ENCODE results near the gene DPP7. TPM values are rescaled to one million over a fixed set of nuclear protein-coding genes. Genes with fewer than 3 reads are reported as not detected.

The DPP7 gene
- total RNA-seq, 2 donors from 2014 or later = 20.1 to 30.6 TPM

DNA sequence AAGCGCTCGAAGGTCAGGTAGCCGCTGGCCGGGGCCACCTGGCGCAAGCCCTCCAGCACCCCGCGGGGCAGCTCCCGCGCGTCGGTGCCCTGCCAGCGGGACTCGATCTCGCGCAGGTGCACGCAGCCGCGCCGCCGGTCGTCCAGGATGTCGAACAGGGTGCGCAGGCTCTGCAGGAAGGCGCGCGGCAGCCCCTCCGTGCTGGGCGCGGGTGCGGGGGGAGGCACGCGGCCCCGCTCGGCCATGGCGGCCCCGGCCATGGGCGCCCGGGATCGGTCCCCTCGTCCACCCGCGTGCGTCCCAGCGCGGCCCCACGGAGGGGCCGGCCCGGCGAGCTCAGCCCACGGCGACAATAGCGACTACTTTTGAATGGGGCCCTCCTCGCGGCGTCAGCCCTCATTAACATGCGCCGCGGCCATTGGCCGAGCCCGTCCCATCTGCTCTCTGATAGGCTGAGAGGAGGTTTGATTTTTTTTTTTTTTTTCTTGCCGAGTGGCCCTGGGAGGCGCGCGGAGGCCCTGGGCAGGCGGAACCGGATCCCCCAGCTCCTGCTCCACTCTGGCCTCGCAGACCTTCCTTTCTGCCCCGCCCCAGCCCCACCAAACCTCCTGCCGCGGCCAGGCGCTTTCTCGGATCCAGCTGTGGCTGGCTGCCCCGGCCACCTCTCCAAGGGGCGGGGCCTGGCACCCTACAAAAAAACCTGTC, 44.2 kb downstream of the DPP7 start, which contains the start of gene SAPCD2:
Gene SAPCD2, minus strand, starts transcription at position 357 of the 705 bp plus-strand sequence. Its CDS starts 97 bp downstream, at position 260.
- H3K9me3 Mint-ChIP-seq = no peaks in the 10 kb centered on the region
- peaks cover 3% of the 10 kb centered on the region for H3K4me1 ChIP-seq (ENCODE audit: control insufficient read depth, insufficient read depth, low read length)
- WGBS, 2 experiments (ENCODE audit: insufficient coverage in 1 of 2, insufficient read length in 1 of 2) = 0% methylated on average over 6 to 74 of the region's 74 CpGs
- H3K9ac ChIP-seq (ENCODE audit: extremely low read depth, low read length, poor library complexity, severe bottlenecking) = peak within 1 kb of the TSS; percentile 3
- H3K36me3 Mint-ChIP-seq (ENCODE audit: low read depth) = peaks cover 2% of the 10 kb centered on the region
- peak within 1 kb of the TSS; percentile 54 for H3K4me3 Mint-ChIP-seq
- peaks cover 11% of the 10 kb centered on the region for H3K27me3 Mint-ChIP-seq (ENCODE audit: insufficient read depth)
- DNase-seq = peak; percentile 95
- H3K4me3 ChIP-seq (ENCODE audit: low read length) = peak within 1 kb of the TSS; percentile 76
- no peaks in the 10 kb centered on the region for H3K36me3 ChIP-seq (ENCODE audit: control insufficient read depth, insufficient read depth, low read length)
- H3K27ac ChIP-seq (ENCODE audit: low read depth, low read length) = peak within 1 kb of the TSS; percentile 66
- H3K4me1 Mint-ChIP-seq = peaks cover 15% of the 10 kb centered on the region
- H3K27ac Mint-ChIP-seq = no peak within 1 kb of the TSS
- no peaks in the 10 kb centered on the region for H3K9me3 ChIP-seq (ENCODE audit: control insufficient read depth, low read length)
- TF ChIP-seq, protein P1, sequence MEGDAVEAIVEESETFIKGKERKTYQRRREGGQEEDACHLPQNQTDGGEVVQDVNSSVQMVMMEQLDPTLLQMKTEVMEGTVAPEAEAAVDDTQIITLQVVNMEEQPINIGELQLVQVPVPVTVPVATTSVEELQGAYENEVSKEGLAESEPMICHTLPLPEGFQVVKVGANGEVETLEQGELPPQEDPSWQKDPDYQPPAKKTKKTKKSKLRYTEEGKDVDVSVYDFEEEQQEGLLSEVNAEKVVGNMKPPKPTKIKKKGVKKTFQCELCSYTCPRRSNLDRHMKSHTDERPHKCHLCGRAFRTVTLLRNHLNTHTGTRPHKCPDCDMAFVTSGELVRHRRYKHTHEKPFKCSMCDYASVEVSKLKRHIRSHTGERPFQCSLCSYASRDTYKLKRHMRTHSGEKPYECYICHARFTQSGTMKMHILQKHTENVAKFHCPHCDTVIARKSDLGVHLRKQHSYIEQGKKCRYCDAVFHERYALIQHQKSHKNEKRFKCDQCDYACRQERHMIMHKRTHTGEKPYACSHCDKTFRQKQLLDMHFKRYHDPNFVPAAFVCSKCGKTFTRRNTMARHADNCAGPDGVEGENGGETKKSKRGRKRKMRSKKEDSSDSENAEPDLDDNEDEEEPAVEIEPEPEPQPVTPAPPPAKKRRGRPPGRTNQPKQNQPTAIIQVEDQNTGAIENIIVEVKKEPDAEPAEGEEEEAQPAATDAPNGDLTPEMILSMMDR (conservative IDR thresholded peaks at IDR 0.05) = no peak
- no peaks in the 10 kb centered on the region for H3K27me3 ChIP-seq (ENCODE audit: control insufficient read depth, insufficient read depth, low read length, poor library complexity, severe bottlenecking)

DNA sequence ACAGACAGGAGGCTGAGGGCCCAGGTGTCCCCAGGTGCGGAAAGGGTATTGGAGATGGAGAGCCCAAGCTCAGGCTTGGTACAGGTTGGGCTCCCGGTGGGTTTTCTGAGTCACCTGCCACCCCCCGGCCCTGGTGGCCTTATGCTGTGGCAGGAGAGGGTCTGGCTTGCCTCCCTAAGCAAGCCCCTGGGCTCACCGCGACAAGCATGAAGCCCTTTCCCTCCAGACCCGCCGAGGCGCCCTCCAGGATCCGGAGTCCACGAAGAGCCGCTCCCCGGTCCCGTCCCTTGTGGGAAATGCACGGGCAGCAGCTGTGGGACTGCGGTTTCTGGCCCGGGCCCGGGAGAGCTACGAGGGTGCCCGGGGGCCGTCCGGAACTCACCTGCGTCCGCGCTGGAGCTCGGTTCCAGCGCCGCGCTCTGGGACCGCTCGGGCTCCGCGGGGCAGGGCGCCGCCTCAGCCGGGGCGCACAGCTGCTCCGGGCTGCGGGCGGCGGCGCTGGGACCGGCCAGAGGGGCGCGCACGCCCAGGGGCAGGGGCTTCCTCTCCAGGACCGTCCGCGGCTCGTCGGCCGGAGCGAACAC, 44.9 kb downstream of the DPP7 start:
- H3K4me3 Mint-ChIP-seq = peak overlapping the region; percentile 54
- H3K27me3 Mint-ChIP-seq (ENCODE audit: insufficient read depth) = peaks cover 10% of the 10 kb centered on the region
- peaks cover 15% of the 10 kb centered on the region for H3K4me1 Mint-ChIP-seq
- Histone ChIP-seq H3K9ac (ENCODE audit: extremely low read depth, low read length, poor library complexity, severe bottlenecking) (no peak overlapping the region), H3K27me3 (ENCODE audit: control insufficient read depth, insufficient read depth, low read length, poor library complexity, severe bottlenecking) (no peaks in the 10 kb centered on the region), H3K27ac (ENCODE audit: low read depth, low read length) (no peak overlapping the region), H3K4me1 (ENCODE audit: control insufficient read depth, insufficient read depth, low read length) (peaks cover 3% of the 10 kb centered on the region), H3K36me3 (ENCODE audit: control insufficient read depth, insufficient read depth, low read length) (no peaks in the 10 kb centered on the region), H3K9me3 (ENCODE audit: control insufficient read depth, low read length) (no peaks in the 10 kb centered on the region), H3K4me3 (ENCODE audit: low read length) (peak overlapping the region; percentile 76)
- peaks cover 2% of the 10 kb centered on the region for H3K36me3 Mint-ChIP-seq (ENCODE audit: low read depth)
- H3K27ac Mint-ChIP-seq = no peak overlapping the region
- H3K9me3 Mint-ChIP-seq = no peaks in the 10 kb centered on the region
- TF ChIP-seq, protein P1 (conservative IDR thresholded peaks at IDR 0.05) = no peak
- 5 to 6% methylated on average over 11 to 52 of the region's 52 CpGs for WGBS, 2 experiments (ENCODE audit: insufficient coverage in 1 of 2, insufficient read length in 1 of 2)
- DNase-seq = no peak

DNA sequence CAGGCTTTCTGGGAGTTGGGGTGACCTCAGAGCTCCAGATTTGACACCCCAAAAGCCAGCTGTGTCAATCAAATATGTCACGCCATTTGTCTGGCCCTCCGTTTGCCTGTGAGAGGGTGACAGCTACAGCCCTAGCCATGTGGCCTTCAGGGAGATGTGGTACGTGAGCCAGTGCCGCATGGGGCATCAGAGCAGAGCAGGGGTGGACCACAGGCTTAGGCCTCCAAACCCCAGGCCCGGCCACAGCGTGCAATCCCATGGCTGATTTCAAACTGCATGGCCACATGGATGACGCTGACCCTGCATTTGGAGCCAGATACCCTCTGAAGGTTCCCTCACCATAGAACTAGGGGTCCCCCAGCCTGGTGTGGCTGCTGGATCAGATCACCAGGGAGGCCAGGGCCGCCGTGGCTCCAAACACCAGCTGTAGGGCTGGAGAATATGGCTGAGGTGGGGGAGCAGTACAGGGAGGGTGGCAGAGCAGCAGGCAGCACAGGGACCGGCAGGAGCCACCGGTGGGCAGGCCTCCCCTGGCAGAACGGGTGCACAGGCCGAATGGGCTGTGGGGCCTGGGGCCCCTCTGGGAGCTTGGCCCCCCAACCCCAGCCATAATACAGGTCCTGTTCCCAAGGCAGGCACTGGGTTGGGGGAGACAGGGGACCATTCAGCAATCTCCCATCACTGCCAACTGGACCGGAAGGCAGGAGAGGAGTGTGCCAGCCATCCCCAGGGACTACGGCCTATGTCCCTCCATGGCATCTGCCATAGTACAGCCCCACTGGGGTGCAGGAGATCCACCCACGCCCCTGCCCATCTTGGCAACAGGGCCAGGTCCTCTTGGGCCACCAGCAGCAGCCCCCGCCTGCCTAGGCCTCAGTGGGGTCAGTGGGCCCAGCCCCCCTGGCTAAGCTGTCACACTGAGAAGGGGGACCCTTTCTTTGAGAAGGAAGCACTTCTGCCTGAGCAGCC, 45.7 kb downstream of the DPP7 start:
- Histone ChIP-seq H3K4me3 (ENCODE audit: low read length) (peak overlapping the region; percentile 76), H3K4me1 (ENCODE audit: control insufficient read depth, insufficient read depth, low read length) (peaks cover 3% of the 10 kb centered on the region), H3K36me3 (ENCODE audit: control insufficient read depth, insufficient read depth, low read length) (no peaks in the 10 kb centered on the region), H3K27ac (ENCODE audit: low read depth, low read length) (no peak overlapping the region), H3K9ac (ENCODE audit: extremely low read depth, low read length, poor library complexity, severe bottlenecking) (no peak overlapping the region), H3K9me3 (ENCODE audit: control insufficient read depth, low read length) (no peaks in the 10 kb centered on the region), H3K27me3 (ENCODE audit: control insufficient read depth, insufficient read depth, low read length, poor library complexity, severe bottlenecking) (no peaks in the 10 kb centered on the region)
- peak overlapping the region; percentile 54 for H3K4me3 Mint-ChIP-seq
- TF ChIP-seq, protein P1 (conservative IDR thresholded peaks at IDR 0.05) = no peak
- H3K27ac Mint-ChIP-seq = no peak overlapping the region
- peaks cover 2% of the 10 kb centered on the region for H3K36me3 Mint-ChIP-seq (ENCODE audit: low read depth)
- WGBS, 2 experiments (ENCODE audit: insufficient coverage in 1 of 2, insufficient read length in 1 of 2) = 93 to 96% methylated on average over 8 to 17 of the region's 17 CpGs
- H3K4me1 Mint-ChIP-seq = peaks cover 15% of the 10 kb centered on the region
- no peak for DNase-seq
- no peaks in the 10 kb centered on the region for H3K9me3 Mint-ChIP-seq
- peaks cover 6% of the 10 kb centered on the region for H3K27me3 Mint-ChIP-seq (ENCODE audit: insufficient read depth)
